KMS-11 (cell line): ENCODE measurements around the gene TRPM8.
"Not testable (repeated sequence)": the region's sequence is repeated elsewhere in the genome, so short reads cannot be mapped to it uniquely, and the experiment has no call there.

ENCODE experiments used
- H2AFZ ChIP-seq: fragments of 200-600 bp; sonication (generic); 2 replicates; pipeline ENCODE4 v1.6.1; 2016; ENCODE audit warnings: antibody characterized with exemption, mixed run types, low read depth
- H3K27ac ChIP-seq: fragments of 200-600 bp; sonication (generic); 2 replicates; pipeline ENCODE4 v1.6.1; 2016; ENCODE audit warnings: mild to moderate bottlenecking, mixed run types
- H3K27me3 ChIP-seq: fragments of 200-600 bp; sonication (generic); 2 replicates; pipeline ENCODE4 v1.6.1; 2017; ENCODE audit warnings: mild to moderate bottlenecking, low read depth, mixed run types, moderate library complexity; ENCODE audit not compliant: insufficient read depth
- H3K36me3 ChIP-seq: fragments of 200-600 bp; sonication (generic); 2 replicates; pipeline ENCODE4 v1.6.1; 2017; ENCODE audit warnings: mild to moderate bottlenecking, mixed run types; ENCODE audit not compliant: insufficient read depth
- H3K4me1 ChIP-seq: fragments of 200-600 bp; sonication (generic); 2 replicates; pipeline ENCODE4 v1.6.1; 2016; ENCODE audit warnings: mild to moderate bottlenecking, low read depth, mixed run types; ENCODE audit not compliant: poor library complexity, severe bottlenecking
- H3K4me2 ChIP-seq: fragments of 200-600 bp; sonication (generic); 2 replicates; pipeline ENCODE4 v1.7.0; 2016; ENCODE audit warnings: mild to moderate bottlenecking, mixed run types
- H3K4me3 ChIP-seq: fragments of 200-600 bp; sonication (generic); IDR thresholded peaks from 2 replicates; pipeline ENCODE4 v1.6.1; 2017; ENCODE audit warnings: low read depth, low read length, mixed read lengths; ENCODE audit not compliant: insufficient read depth
- H3K79me2 ChIP-seq: fragments of 200-600 bp; sonication (generic); 2 replicates; pipeline ENCODE4 v1.6.1; 2016; ENCODE audit warnings: low read depth, mixed run types; ENCODE audit not compliant: insufficient read depth
- H3K9ac ChIP-seq: fragments of 200-600 bp; sonication (generic); 2 replicates; pipeline ENCODE4 v1.6.1; 2016; ENCODE audit warnings: mild to moderate bottlenecking, mixed run types
- H4K20me1 ChIP-seq: fragments of 200-600 bp; sonication (generic); 2 replicates; pipeline ENCODE4 v1.6.1; 2016; ENCODE audit warnings: mild to moderate bottlenecking, mixed run types; ENCODE audit not compliant: insufficient read depth
- CTCF ChIP-seq: fragments of 200-600 bp; sonication (generic); conservative IDR thresholded peaks from 2 replicates; pipeline ENCODE4 v1.6.1; 2017; ENCODE audit warnings: low read depth, mild to moderate bottlenecking, antibody characterized with exemption, low read length, moderate library complexity, mixed read lengths

TRPM8 gene

GRCh38 chr2:233964581-233964980 lies 47.4 kb downstream of the TRPM8 start:
- H3K27me3 ChIP-seq = no peaks in the 10 kb centered on the region
- peak overlapping the region; percentile 73; the same call in 1 of the 2 replicates for H3K4me2 ChIP-seq
- H4K20me1 ChIP-seq = no peaks in the 10 kb centered on the region
- H3K9ac ChIP-seq = peak overlapping the region; percentile 84; the same call in 1 of the 2 replicates
- peaks cover 58% of the 10 kb centered on the region for H3K4me1 ChIP-seq
- H3K4me3 ChIP-seq = no peak overlapping the region
- peak overlapping the region; percentile 73; the same call in 1 of the 2 replicates for H2AFZ ChIP-seq
- TF ChIP-seq CTCF = no peak
- H3K79me2 ChIP-seq = no peaks in the 10 kb centered on the region
- no peaks in the 10 kb centered on the region for H3K36me3 ChIP-seq
- H3K27ac ChIP-seq = peak overlapping the region; percentile 99

- Histone ChIP-seq H3K27me3 (no peaks in the 10 kb centered on the region), H3K27ac (peak overlapping the region; percentile 99), H3K4me2 (peak overlapping the region; percentile 73), H3K79me2 (no peaks in the 10 kb centered on the region), H3K4me3 (no peak overlapping the region), H3K4me1 (peaks cover 61% of the 10 kb centered on the region), H4K20me1 (no peaks in the 10 kb centered on the region), H3K9ac (peak overlapping the region; percentile 84), H2AFZ (peak overlapping the region; percentile 73), H3K36me3 (no peaks in the 10 kb centered on the region)
- no peak for TF ChIP-seq CTCF
Observed at GRCh38 chr2:233965032-233965603, 47.9 kb downstream of the TRPM8 start.

GRCh38 chr2:233965646-233966045 lies 48.5 kb downstream of the TRPM8 start:
- H3K36me3 ChIP-seq, H3K79me2 ChIP-seq, H3K4me3 ChIP-seq, H4K20me1 ChIP-seq, H3K27me3 ChIP-seq: not testable (repeated sequence)
- Histone ChIP-seq H3K4me2 (peak overlapping the region; percentile 73), H3K9ac (peak overlapping the region; percentile 84), H3K27ac (peak overlapping the region; percentile 99), H3K4me1 (peaks cover 61% of the 10 kb centered on the region), H2AFZ (peak overlapping the region; percentile 73)

GRCh38 chr2:233966388-233966787 lies 49.2 kb downstream of the TRPM8 start:
- Histone ChIP-seq H3K79me2 (no peaks in the 10 kb centered on the region), H3K9ac (peak overlapping the region; percentile 84), H3K27me3 (no peaks in the 10 kb centered on the region), H3K27ac (peak overlapping the region; percentile 99), H3K4me3 (no peak overlapping the region), H3K4me1 (peaks cover 61% of the 10 kb centered on the region), H4K20me1 (no peaks in the 10 kb centered on the region), H3K36me3 (no peaks in the 10 kb centered on the region), H2AFZ (peak overlapping the region; percentile 73; the same call in 1 of the 2 replicates), H3K4me2 (peak overlapping the region; percentile 73)
- 0 out of 2 replicates have a peak, but pooled peaks have one; percentile 21 for TF ChIP-seq CTCF

GRCh38 chr2:233967164-233967563 lies 50.0 kb downstream of the TRPM8 start:
- TF ChIP-seq CTCF = no peak
- Histone ChIP-seq H3K4me2 (peak overlapping the region; percentile 73), H4K20me1 (no peaks in the 10 kb centered on the region), H2AFZ (peak overlapping the region; percentile 32; the same call in 1 of the 2 replicates), H3K36me3 (no peaks in the 10 kb centered on the region), H3K79me2 (no peaks in the 10 kb centered on the region), H3K27me3 (no peaks in the 10 kb centered on the region), H3K27ac (peak overlapping the region; percentile 99), H3K4me1 (peaks cover 61% of the 10 kb centered on the region), H3K9ac (peak overlapping the region; percentile 84), H3K4me3 (no peak overlapping the region)
